ENCODE results near the gene HTR1E.

HTR1E gene

GRCh38 chr6:86949771-86950170, 12.4 kb downstream of the HTR1E start:
- H3K4me2 ChIP-seq (ENCODE audit: low read length), result no peak overlapping the region
- no peaks in the 10 kb centered on the region for H3K4me1 ChIP-seq (ENCODE audit: low read length)
- H3K4me3 ChIP-seq (ENCODE audit: low read length), result no peak overlapping the region

GRCh38 chr6:86952991-86953390, 15.7 kb downstream of the HTR1E start:
- Histone ChIP-seq H3K27ac (ENCODE audit: low read length) (no peak overlapping the region), H4K20me1 (ENCODE audit: insufficient read depth, low read length) (no peaks in the 10 kb centered on the region), H2AFZ (ENCODE audit: low read depth, low read length) (no peak overlapping the region), H3K4me1 (ENCODE audit: low read length) (no peaks in the 10 kb centered on the region), H3K27me3 (ENCODE audit: low read depth, low read length) (no peaks in the 10 kb centered on the region), H3K4me3 (ENCODE audit: low read length) (no peak overlapping the region), H3K9me3 (ENCODE audit: insufficient read depth, low read length) (no peaks in the 10 kb centered on the region), H3K4me2 (ENCODE audit: low read length) (no peak overlapping the region), H3K9ac (ENCODE audit: low read length) (no peak overlapping the region), H3K36me3 (replicated peaks; ENCODE audit: low read depth, low read length) (no peaks in the 10 kb centered on the region), H3K79me2 (ENCODE audit: low read length) (no peaks in the 10 kb centered on the region)
- TF ChIP-seq EZH2phosphoT487 (IDR thresholded peaks at IDR 0.05; ENCODE audit: low read depth), result no peak
- TF ChIP-seq, protein P1, sequence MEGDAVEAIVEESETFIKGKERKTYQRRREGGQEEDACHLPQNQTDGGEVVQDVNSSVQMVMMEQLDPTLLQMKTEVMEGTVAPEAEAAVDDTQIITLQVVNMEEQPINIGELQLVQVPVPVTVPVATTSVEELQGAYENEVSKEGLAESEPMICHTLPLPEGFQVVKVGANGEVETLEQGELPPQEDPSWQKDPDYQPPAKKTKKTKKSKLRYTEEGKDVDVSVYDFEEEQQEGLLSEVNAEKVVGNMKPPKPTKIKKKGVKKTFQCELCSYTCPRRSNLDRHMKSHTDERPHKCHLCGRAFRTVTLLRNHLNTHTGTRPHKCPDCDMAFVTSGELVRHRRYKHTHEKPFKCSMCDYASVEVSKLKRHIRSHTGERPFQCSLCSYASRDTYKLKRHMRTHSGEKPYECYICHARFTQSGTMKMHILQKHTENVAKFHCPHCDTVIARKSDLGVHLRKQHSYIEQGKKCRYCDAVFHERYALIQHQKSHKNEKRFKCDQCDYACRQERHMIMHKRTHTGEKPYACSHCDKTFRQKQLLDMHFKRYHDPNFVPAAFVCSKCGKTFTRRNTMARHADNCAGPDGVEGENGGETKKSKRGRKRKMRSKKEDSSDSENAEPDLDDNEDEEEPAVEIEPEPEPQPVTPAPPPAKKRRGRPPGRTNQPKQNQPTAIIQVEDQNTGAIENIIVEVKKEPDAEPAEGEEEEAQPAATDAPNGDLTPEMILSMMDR (IDR thresholded peaks at IDR 0.05; ENCODE audit: low read depth, low read length), result no peak

More at GRCh38 chr6:86949771-86950170, 12.4 kb downstream of the HTR1E start:
- H4K20me1 ChIP-seq (ENCODE audit: insufficient read depth, low read length), result no peaks in the 10 kb centered on the region
- H3K9me3 ChIP-seq (ENCODE audit: insufficient read depth, low read length), result no peaks in the 10 kb centered on the region
- no peak overlapping the region for H3K9ac ChIP-seq (ENCODE audit: low read length)
- no peak overlapping the region for H2AFZ ChIP-seq (ENCODE audit: low read depth, low read length)
- no peak overlapping the region for H3K27ac ChIP-seq (ENCODE audit: low read length)
- H3K36me3 ChIP-seq (replicated peaks; ENCODE audit: low read depth, low read length), result no peaks in the 10 kb centered on the region
- TF ChIP-seq, protein P1 (IDR thresholded peaks at IDR 0.05; ENCODE audit: low read depth, low read length), result no peak
- TF ChIP-seq EZH2phosphoT487 (IDR thresholded peaks at IDR 0.05; ENCODE audit: low read depth), result no peak
- no peaks in the 10 kb centered on the region for H3K79me2 ChIP-seq (ENCODE audit: low read length)
- no peaks in the 10 kb centered on the region for H3K27me3 ChIP-seq (ENCODE audit: low read depth, low read length)

DNA sequence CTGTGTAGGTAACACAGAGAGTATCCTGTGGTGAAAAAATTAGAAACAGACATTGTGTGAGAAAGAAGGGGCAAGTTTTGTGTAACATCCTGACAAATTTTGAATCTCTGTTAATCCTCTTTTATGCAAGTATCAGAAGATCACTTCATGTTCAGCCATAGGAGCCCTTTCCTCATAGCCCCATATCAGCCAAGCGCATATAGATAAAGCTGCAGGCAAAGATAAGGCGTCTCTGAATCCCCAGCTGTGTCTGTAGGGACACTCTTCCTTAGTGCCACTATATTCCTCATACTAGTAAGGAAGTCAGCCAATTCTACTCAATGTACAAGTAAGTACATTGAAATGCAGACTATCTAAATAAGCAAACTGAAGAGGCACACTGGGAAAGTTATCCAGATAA, 22.3 kb downstream of the HTR1E start:
- H4K20me1 ChIP-seq (ENCODE audit: insufficient read depth, low read length), result no peaks in the 10 kb centered on the region
- H3K4me1 ChIP-seq (ENCODE audit: low read length), result no peaks in the 10 kb centered on the region
- H3K4me3 ChIP-seq (ENCODE audit: low read length), result no peak overlapping the region
- no peaks in the 10 kb centered on the region for H3K9me3 ChIP-seq (ENCODE audit: insufficient read depth, low read length)
- no peaks in the 10 kb centered on the region for H3K27me3 ChIP-seq (ENCODE audit: low read depth, low read length)
- H3K79me2 ChIP-seq (ENCODE audit: low read length), result no peaks in the 10 kb centered on the region
- no peak overlapping the region for H3K27ac ChIP-seq (ENCODE audit: low read length)
- no peak overlapping the region for H3K9ac ChIP-seq (ENCODE audit: low read length)
- no peaks in the 10 kb centered on the region for H3K36me3 ChIP-seq (replicated peaks; ENCODE audit: low read depth, low read length)
- H3K4me2 ChIP-seq (ENCODE audit: low read length), result no peak overlapping the region
- TF ChIP-seq, protein P1 (IDR thresholded peaks at IDR 0.05; ENCODE audit: low read depth, low read length), result no peak
- no peak for TF ChIP-seq EZH2phosphoT487 (IDR thresholded peaks at IDR 0.05; ENCODE audit: low read depth)
- H2AFZ ChIP-seq (ENCODE audit: low read depth, low read length), result no peak overlapping the region

GRCh38 chr6:86961455-86962200, 24.3 kb downstream of the HTR1E start:
- Histone ChIP-seq H2AFZ (ENCODE audit: low read depth, low read length) (no peak overlapping the region), H3K4me3 (ENCODE audit: low read length) (no peak overlapping the region), H3K9me3 (ENCODE audit: insufficient read depth, low read length) (no peaks in the 10 kb centered on the region), H3K79me2 (ENCODE audit: low read length) (no peaks in the 10 kb centered on the region), H3K9ac (ENCODE audit: low read length) (no peak overlapping the region), H4K20me1 (ENCODE audit: insufficient read depth, low read length) (no peaks in the 10 kb centered on the region), H3K27me3 (ENCODE audit: low read depth, low read length) (no peaks in the 10 kb centered on the region), H3K4me1 (ENCODE audit: low read length) (no peaks in the 10 kb centered on the region), H3K4me2 (ENCODE audit: low read length) (no peak overlapping the region), H3K36me3 (replicated peaks; ENCODE audit: low read depth, low read length) (no peaks in the 10 kb centered on the region), H3K27ac (ENCODE audit: low read length) (no peak overlapping the region)
- TF ChIP-seq EZH2phosphoT487 (IDR thresholded peaks at IDR 0.05; ENCODE audit: low read depth), result no peak
- TF ChIP-seq, protein P1 (IDR thresholded peaks at IDR 0.05; ENCODE audit: low read depth, low read length), result no peak

All from OCI-LY3 (cell line).